ENCODE data around the gene DPCD.
A peak's percentile ranks its signal among the peaks of the same experiment; 100 is the strongest.
"Not testable (repeated sequence)": the region's sequence is repeated elsewhere in the genome, so short reads cannot be mapped to it uniquely, and the experiment has no call there.

Gene DPCD

DNA sequence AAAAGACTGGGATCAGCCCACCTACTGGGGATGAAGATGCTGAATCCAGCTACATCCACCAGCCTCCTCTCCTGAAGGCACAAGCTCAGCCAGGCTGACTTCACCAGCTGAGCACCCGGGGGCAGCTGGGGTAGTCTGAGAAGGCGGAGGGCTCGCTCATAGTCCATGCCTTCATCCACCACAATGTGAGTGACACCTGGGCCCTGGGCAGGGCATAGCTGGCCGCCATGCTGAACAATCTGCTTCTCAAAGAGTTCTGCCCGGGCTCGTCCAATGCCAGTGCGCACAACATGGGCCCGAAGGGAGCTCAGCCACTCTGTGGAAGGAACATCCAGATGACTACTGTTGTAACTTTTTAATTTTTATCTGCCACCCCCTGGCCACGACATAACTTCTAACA lies 2.3 kb upstream of the DPCD start:
- DNase-seq (ENCODE audit: low spot score): no peak

GRCh38 chr10:101588879-101589278 lies 758 bp downstream of the DPCD start:
- no peak for DNase-seq (ENCODE audit: low spot score)

GRCh38 chr10:101593331-101593730 lies 5.2 kb downstream of the DPCD start:
- not testable (repeated sequence) for DNase-seq (ENCODE audit: low spot score)

- DNase-seq (ENCODE audit: low spot score): no peak
These were observed 7.7 kb downstream of the DPCD start for GRCh38 chr10:101595591-101596433.

DNA sequence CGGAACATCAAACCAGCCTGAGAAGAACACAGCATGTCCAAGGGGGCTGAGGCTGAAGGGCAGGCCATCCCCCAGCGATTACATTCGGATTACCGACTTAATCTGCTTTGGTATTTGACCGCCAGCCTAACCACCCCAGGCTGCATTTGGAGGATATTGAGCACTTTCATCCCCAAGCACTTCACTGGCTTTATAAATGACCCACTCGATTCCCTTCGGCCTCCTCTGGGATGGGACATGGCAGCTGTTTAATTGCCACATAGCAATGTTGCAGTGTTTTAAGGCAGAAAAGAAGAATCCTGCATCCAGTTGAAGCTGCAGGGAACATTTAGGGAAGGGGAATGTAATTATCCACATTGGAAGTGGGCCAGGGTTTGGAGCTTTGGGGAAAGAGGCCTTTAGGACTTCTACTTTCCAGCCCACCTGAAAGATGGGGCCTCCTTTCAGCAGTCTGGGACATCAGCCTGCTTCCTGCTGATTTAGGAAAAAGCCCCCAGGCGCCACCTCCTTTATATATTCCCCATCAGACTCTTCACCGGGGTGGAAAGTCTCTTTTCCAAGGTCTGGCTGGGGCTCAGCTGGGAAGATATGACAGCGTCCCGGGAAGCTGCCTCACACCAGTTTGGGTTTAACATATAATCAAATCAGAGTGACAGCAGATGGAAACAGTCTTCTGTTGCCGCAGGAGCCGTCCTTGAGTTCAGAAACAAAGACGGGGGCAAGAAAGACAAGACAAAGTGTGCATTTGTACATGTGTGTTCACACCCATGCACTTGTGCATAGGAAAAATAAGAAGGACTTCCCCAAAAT lies 9.2 kb downstream of the DPCD start:
- no peak for DNase-seq (ENCODE audit: low spot score)

DNA sequence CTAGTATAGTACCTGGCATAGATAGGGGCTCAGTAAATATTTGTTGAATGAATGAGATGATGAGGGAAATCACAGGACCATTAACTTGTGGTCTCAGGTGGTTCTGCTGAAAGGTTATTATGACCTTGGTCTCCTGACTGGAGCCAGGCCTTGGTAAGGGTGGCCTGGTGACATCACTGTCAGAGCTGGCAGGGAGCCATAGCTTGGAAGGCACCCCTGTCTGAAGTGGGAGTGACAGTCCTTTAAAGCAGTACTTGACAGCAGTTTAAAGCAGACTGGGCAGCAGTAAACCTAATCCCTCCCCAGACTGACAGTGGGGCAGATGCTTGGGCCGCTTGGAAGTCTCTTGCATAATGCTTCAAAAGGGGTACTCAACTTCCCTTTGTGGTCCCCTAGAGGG lies 13.4 kb downstream of the DPCD start:
- no peak for DNase-seq (ENCODE audit: low spot score)

DNA sequence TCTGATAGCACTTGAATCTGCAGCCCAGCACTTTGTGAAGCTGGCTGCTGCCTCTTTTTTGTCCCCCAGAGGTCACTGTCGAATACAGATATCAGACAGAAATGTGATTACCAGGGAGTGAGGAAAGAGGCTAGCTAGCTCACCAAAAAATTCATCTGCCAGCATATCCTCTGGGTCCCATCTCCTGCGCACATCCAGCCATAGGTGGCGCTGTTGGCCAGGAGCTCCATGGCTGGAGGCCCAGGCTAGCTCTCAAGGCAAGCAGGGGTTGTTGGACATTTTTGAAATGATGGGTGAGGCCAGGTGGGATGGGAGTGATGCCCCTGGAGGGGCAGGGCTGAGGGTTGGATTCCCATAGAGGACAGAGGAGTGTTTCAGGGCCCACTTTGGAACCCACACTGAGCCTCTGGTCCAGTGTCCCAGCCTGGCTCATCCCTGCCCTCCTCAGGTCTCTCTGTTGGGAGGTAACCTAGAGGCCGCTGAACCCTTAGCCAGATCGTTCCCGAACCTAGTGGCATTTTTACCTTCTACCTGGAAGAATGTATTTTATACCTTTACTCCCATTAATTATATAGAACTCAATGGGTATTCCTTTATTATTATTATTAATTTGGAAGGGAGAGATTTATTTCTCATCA lies 14.8 kb downstream of the DPCD start:
- DNase-seq (ENCODE audit: low spot score): peak; percentile 85

GRCh38 chr10:101607124-101607523 lies 19.0 kb downstream of the DPCD start:
- DNase-seq (ENCODE audit: low spot score): no peak

DNA sequence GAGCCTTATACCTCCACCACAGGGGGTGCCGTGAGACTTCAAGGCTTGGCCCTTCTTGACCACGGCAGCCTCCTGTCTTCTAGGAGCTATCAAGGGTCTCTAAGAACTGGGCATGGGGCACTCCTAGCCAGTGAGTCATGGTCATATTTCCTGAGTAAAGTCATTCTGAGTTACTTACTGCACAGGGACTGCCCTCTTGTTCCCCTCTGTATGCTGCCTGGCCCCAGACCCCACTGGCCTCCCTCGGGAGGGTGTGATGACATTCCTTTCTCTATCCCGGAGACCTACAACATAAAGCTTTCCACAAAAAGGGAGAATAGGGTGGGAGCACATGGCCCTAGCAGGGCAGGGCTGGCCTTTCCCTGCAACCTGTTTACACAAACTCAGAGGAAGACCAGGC lies 21.4 kb downstream of the DPCD start:
- no peak for DNase-seq (ENCODE audit: low spot score)

DNA sequence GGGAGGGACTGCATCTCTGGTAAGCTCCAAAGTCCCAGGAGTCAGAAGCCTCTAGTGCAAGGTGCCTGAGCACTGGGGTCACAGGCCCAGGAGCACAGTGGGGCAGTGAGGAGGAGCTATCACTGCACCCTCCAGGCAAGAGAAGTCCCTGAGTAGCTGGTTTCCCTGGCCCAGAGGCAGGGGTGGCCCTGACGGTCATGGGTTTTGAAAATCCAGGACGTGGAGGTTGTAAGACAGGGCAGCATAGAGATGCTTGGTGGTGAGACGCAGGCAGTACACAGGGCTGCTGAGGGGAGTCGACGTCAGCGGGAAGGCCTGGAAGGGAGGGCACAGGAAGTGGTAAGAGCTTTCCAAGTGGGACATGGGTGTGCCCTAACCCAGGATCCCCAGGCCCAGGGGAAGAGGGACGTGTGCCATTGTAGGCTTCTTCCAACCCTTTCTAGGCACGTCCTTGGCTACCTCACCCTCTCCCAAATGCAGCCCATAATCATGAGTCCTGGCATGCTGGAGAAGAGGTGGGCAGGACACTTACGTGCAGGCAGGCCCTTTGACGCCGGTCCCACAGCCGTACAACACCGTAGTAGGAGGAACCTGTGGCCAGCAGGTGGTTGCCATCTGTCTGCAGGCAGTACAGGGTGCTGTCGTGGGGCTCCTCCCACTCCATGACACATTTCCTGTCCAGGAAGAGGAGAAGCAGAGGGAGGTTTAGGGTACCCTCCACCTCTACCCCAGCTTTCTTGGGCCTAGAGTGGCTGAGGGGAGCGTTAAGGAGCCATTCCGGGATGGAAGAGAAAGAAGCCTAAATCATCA lies 23.2 kb downstream of the DPCD start:
- no peak for DNase-seq (ENCODE audit: low spot score)

DNA sequence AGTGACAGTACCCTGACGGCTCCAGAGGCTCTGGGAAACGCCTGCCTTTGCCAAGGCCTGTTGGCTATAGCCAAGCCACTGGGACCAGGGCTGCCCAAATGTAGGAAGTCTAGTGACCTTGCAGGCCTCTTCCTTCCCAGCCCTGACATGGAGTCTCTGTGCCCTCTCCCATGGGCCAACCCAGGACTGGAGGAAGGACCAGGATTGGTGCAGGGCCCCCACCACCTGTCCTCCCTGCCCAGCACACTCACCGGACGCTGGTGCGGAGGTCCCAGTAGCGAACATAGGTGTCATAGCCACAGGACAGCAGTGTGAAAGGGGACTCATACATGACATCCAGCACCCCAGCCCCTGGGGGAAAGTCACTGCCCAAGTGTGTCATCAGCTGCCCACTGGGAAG lies 24.0 kb downstream of the DPCD start:
- no peak for DNase-seq (ENCODE audit: low spot score)

- no peak for DNase-seq (ENCODE audit: low spot score)
These were observed 24.8 kb downstream of the DPCD start for GRCh38 chr10:101612872-101613271.

- no peak for DNase-seq (ENCODE audit: low spot score)
These were observed 25.5 kb downstream of the DPCD start for GRCh38 chr10:101613646-101614045.

GRCh38 chr10:101614663-101615524 lies 26.8 kb downstream of the DPCD start:
- no peak for DNase-seq (ENCODE audit: low spot score)

GRCh38 chr10:101615525-101616116 lies 27.5 kb downstream of the DPCD start:
- no peak for DNase-seq (ENCODE audit: low spot score)

GRCh38 chr10:101616415-101617101 lies 28.4 kb downstream of the DPCD start:
- DNase-seq (ENCODE audit: low spot score): no peak

DNA sequence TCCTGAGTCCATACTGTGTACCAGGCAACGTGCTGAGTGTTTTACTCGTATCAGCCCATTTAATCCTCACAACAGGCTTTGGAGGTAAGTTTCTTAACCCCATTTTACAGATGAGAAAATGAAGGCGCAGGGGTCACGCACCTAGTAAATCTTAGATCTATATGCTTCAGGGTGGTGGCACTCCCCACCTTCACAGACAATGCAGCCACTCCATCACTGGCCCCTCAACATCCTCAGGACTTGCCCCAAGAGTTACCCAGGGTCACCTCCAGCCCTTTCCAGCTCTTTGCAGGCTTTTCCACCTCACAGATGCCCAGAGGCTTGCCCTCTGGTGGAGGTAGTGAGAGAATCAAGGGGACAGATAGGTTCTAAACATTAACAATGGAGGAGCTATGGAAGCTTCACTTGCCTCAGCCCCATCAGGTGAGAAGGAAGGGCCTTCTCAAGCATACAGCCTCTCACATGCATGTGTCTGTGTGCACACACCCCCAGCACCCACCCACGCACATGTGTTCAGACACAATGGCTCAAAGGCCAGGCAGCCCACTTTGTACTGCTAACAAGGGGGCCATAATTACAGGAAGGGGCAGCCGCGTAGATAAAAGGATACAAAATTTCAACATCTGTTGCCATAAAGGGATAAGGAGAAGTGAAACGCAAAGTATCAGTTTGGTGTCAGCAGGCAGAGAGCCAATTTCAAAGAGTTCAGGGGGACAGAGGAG lies 29.1 kb downstream of the DPCD start:
- DNase-seq (ENCODE audit: low spot score): no peak

- no peak for DNase-seq (ENCODE audit: low spot score)
These were observed 29.9 kb downstream of the DPCD start for GRCh38 chr10:101617824-101618568.

DNA sequence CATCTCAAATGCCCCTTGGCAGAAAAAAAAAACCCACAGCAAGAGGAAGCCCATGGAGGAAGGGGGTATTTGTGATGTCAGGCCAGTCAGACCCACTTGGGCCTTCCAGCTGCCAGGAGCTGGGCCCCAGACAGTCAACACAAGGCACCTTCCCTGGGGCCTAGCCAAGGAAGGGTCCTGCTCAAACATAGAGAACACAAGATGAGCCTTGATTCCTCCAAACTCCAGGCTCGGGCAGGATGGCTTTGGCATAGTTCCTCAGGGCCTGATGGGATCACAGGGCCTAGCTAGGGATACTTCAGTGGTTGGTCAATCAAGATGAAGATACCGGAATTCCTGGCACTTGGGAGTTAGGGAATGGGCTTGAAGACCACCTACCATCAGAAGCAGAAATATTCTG lies 30.8 kb downstream of the DPCD start:
- DNase-seq (ENCODE audit: low spot score): no peak
